EH (cell line): ENCODE measurements around the gene HK1.

Source experiments
- DNase-seq: peaks from one replicate; pipeline ENCODE4 v3.0.0-alpha.2; 2015; ENCODE audit warnings: low read depth

The HK1 gene

GRCh38 chr10:69375307-69376151 lies 97.2 kb downstream of the HK1 start:
- DNase-seq, result no peak

- DNase-seq, result no peak
Measured at GRCh38 chr10:69376662-69377061, 98.4 kb downstream of the HK1 start.

GRCh38 chr10:69377191-69377590 lies 98.9 kb downstream of the HK1 start:
- DNase-seq, result no peak

GRCh38 chr10:69377933-69378332 lies 99.6 kb downstream of the HK1 start:
- DNase-seq, result no peak

GRCh38 chr10:69379800-69380199 lies 101.5 kb downstream of the HK1 start:
- no peak for DNase-seq

GRCh38 chr10:69382382-69383117 lies 104.3 kb downstream of the HK1 start:
- peak; percentile 97 for DNase-seq

GRCh38 chr10:69383558-69383957 lies 105.3 kb downstream of the HK1 start:
- DNase-seq, result peak; percentile 80

GRCh38 chr10:69384320-69384719 lies 106.0 kb downstream of the HK1 start:
- DNase-seq, result no peak

- no peak for DNase-seq
Measured at GRCh38 chr10:69385454-69386350, 107.4 kb downstream of the HK1 start.

- DNase-seq, result no peak
Measured at GRCh38 chr10:69387500-69387899, 109.2 kb downstream of the HK1 start.

GRCh38 chr10:69388488-69388887 lies 110.2 kb downstream of the HK1 start:
- no peak for DNase-seq

- peak; percentile 62 for DNase-seq
Measured at GRCh38 chr10:69389827-69390490, 111.7 kb downstream of the HK1 start.

GRCh38 chr10:69391158-69391557 lies 112.9 kb downstream of the HK1 start:
- DNase-seq, result no peak

- peak; percentile 84 for DNase-seq
Measured at GRCh38 chr10:69392481-69393000, 114.2 kb downstream of the HK1 start.

- DNase-seq, result peak; percentile 49
Measured at GRCh38 chr10:69394020-69394419, 115.7 kb downstream of the HK1 start.

- DNase-seq, result no peak
Measured at GRCh38 chr10:69397972-69398371, 119.7 kb downstream of the HK1 start.

GRCh38 chr10:69398466-69398865 lies 120.2 kb downstream of the HK1 start:
- DNase-seq, result no peak

GRCh38 chr10:69400936-69401335 lies 122.6 kb downstream of the HK1 start:
- DNase-seq, result no peak

- DNase-seq, result no peak
Measured at GRCh38 chr10:69401416-69401815, 123.1 kb downstream of the HK1 start.

GRCh38 chr10:69402386-69402785 lies 124.1 kb downstream of the HK1 start:
- no peak for DNase-seq

- DNase-seq, result no peak
Measured at GRCh38 chr10:69403066-69403465, 124.8 kb downstream of the HK1 start.

- DNase-seq, result peak; percentile 77
Measured at GRCh38 chr10:69403519-69403918, 125.2 kb downstream of the HK1 start.
